ENCODE results near the gene GYPB. TPM values are rescaled to one million over a fixed set of nuclear protein-coding genes. Genes with fewer than 3 reads are reported as not detected.
"Not testable (repeated sequence)": the region's sequence is repeated elsewhere in the genome, so short reads cannot be mapped to it uniquely, and the experiment has no call there.

Gene GYPB
- total RNA-seq, 1 donor from 2014 or later: not detected

DNA sequence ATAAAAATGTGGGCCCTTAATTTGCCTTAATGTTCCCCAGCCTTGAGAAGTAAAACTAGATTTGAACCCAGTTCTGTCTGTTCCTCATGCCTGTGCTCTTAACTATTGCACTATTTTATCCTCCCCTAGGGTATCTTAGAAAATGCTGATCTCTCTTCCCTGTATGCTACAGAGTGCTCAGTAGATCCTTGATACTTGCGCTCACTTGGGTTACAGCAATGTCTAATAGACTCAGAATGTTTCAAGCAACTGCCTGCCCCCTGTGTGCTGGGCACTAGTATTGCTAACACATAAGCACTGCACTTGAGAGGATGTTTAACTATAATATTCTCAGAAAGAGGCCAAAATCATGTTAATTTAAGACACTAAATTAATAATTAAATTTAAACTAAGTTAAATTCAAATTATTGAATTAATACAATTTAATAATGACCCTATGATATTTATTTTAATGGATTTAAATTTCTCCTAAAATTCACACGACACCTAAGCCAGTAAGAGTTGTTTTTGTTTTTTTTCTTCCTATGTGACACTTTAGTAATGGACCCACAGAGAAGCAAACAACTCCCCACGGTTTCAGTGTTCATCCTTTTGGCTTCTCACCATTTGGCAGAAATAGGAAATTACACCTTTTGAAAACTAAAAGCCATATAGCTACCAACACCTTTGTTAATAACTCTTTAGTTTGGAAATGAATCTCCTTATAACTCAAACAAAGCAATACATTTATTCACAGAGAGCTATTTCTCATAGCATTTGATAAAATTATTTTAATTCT is 768 bp downstream of the GYPB start:
- intact Hi-C loops (cut with DNase I); ATAC-seq (ENCODE audit: poor library complexity); DNase-seq: not testable (repeated sequence)

DNA sequence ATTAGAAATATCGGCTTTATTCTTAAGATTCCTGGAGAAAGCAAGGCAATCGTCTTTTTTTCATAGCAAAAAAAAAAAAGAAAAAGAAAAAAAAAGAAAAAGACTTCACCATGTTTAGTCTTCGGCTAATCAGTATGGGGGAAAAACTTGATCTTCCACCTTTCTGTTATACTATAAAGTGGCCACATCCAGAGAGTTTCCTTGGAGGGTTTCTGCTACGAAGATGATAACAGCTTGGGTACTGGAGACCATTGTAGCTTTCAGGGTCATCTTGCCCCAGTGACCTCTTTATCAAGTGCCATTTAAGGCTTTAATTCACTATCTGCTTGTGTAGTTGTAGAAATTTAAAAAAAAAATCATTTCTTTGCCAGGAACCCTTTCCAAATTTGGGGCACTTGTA is 1.9 kb downstream of the GYPB start:
- DNase-seq; intact Hi-C loops (cut with DNase I); ATAC-seq (ENCODE audit: poor library complexity): not testable (repeated sequence)

DNA sequence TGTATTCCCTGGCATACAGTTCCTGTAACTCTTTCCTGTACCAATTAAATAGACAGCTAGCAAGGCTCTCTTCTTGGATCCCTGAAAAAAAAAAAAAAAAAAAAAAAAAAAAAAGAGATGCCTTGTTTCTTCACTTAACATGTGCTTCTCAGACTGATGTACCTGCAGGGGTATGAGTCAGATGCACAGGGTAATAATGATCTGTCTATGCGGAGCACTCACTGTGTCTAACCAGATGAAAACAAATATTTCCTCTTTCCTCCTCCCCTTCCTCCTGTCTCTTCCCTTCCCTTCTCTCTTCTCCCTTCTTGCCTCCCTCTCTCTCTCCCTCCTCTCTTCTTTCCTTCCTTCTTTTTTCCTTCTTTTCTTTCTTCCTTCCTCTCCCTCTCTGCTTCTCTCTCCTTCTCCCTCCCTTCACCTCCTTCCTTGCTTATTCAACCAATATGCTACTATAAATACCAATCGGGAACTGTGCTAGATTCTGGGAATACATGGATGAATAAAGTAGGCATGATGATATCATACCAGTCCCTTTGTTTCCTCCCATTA is 3.0 kb downstream of the GYPB start:
- intact Hi-C loops (cut with DNase I); DNase-seq; ATAC-seq (ENCODE audit: poor library complexity): not testable (repeated sequence)

DNA sequence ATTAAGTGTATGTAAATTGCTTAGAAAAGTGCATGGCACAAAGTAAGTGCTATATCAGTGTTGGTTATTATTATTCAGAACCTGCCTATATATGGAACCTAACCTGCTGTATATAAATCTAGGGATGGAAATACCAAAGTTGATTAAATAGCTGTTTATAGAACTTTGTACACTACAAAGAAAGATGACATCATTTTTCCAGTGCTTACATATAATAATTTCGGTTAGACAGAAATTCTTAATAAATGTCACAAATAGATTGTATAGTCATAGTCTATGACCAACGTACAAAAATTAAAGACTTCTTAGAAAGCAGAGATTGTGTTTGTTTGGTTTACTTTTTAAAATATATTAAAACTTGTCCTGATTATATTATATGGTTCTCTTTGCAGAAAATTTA is 4.4 kb downstream of the GYPB start:
- intact Hi-C loops (cut with DNase I): no loop called here
- DNase-seq (no peak), ATAC-seq (ENCODE audit: poor library complexity) (no peak)

DNA sequence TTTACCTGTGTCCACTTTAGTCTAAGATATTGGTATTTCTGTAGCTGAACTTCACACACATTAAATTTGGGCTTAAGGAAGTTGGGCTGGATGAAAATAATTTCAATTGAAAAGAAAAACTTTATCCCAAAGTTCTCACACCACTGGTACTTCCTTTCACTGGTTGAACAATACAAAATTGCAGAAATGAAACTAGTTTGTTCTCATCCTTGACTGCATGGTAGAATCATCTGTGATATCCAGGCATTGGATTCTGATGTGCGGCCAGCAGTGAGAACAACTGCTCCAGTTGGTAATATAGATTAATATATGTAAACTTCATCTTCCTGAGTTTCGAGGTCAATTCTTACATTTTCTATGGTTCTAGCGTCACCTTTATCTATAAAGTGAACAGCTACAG is 10.6 kb downstream of the GYPB start:
- DNase-seq; ATAC-seq (ENCODE audit: poor library complexity); intact Hi-C loops (cut with DNase I): not testable (repeated sequence)

DNA sequence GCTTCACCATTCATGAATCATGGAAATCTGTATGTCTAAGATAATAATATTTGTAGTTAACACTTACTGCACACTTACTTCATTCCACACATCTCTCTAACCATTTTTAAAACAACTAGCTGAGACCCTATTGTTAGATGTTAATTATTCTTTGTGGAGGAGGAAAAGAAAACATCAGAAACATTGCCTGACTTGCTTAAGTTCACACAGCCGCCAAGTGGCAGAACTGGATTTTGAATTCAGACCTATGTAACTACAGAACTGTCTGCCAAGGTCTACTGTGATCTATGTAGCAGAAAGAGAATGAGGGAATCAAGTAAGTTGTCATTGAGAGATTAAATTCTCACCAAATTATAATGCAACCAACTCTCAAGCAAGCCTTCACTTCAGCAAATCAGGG is 11.2 kb downstream of the GYPB start:
- intact Hi-C loops (cut with DNase I); DNase-seq; ATAC-seq (ENCODE audit: poor library complexity): not testable (repeated sequence)

DNA sequence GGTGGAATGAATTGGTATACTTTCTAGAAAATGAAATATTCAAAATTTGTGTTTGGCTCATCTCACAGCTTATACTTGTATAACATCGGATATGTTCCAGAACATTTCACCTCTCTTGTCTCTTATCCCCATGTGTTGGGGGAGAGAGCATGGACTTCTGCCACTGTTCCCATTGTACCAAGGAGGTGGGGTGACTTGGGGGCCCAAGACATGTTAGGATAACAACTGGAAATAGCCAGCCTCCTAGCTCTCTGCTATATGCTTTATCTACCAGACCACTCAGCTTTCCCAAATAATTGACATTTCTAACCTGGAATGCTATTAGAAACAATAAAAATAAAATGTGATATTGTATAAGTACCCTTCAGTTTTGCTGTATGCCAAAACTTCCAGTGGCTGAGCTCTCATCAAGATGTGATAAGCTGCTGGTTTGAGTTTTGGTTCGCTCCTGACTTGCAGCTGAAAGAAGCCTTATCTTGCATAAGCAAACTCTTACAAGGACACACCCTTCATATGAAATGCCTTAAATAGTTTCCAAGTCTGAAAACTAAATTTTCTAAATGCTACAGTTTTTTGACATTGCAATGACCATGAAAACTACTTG is 12.9 kb downstream of the GYPB start:
- DNase-seq; intact Hi-C loops (cut with DNase I): not testable (repeated sequence)

DNA sequence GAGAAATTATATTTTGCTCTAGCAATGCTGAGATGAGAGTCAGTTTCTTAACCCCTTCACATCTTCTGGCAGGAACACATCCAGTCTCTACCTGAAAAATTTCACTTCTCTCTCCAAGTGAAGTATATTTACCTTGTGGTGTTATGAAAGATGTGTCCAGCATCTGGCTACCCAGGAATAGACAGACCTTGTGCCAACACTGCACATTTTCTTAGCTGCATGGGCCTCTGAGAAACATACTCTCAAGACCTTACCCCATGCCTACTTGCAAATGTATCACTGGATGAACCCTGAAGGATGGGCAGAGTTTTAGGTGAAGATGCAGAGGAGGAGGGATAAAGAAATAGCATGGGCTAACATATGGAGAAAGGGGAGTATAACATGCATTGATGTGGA is 13.6 kb downstream of the GYPB start:
- ATAC-seq (ENCODE audit: poor library complexity); intact Hi-C loops (cut with DNase I); DNase-seq: not testable (repeated sequence)

More for the DNA sequence above, 12.9 kb downstream of the GYPB start:
- ATAC-seq (ENCODE audit: poor library complexity): not testable (repeated sequence)

DNA sequence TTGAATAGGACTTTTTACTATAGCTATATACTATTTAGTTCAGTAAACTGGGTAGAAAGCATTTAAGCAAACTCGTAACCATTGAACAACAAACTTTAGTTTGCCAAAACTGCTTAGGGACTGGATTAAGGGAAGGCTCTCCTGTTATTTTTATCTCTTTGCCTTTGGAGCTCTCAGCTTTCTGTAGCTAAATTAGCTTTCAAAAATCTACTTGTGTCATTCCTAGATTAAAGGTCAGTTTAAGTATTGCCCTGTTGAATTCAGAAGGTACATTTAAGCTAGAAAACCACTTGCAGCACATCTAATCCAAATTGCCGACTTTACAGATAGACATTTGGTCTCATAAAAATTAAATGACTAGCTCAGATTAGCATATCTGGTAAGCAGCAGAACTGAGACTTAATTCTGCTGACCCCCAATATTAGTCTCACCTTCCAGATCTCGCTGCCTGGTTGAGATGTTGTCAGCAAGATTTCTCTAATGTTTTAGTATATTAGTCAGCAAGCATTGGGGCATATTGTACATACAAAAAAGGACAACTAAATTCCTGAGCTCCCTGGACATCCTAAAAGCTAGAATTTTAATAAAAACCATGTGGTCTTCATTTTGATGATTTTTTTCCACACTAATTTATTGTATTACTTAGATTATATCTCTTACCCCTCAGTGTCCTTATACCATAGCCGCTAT is 14.2 kb downstream of the GYPB start:
- intact Hi-C loops (cut with DNase I); ATAC-seq (ENCODE audit: poor library complexity); DNase-seq: not testable (repeated sequence)

DNA sequence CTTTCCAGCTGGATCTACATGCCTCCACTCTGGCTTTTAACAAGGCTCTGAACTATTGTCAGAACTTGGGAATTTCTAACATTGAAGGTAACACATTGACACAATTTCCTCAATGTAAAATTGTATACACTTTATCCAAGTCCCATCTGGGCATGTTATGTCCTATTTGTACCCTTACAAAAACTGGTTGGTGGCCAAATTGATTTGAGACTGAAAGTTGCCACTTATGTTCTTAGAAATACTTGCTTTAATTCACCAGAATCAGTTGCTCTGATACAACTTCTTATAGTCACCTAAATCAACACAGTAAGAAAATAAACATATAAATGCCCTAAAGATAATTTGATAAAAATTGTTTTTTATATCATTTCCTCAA is 15.3 kb downstream of the GYPB start:
- DNase-seq; intact Hi-C loops (cut with DNase I); ATAC-seq (ENCODE audit: poor library complexity): not testable (repeated sequence)

DNA sequence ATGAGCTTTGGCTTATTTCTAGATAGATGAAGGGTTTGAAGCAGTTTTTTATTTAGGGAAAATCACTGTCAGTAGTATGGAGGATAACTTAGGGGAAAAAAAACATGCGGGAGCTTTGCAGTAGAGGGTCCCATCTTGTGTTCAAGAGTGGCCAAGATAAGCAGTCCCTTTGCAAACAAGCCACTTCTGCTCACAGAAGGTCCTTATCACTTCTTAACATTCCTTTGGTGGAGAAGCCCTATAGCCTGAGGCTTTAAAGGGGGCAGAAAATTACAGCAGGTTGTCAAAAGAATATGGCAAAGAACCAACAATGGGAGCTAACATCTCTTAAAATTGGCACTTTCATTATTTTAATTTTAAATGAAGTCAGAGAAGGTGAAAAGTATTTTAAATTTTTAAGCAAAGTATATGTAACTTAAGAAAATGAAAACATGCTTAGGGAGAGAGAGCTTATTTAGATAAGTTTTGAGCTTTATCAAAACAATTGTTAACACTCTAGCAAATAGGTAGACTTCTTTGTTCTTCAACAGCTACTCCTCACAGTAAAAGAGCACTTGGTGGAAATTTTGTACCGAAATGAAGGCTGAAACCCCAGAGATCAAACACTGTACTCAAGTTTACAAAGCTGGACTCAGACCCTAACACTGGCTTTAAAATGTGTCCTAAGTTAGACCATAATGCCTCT is 15.8 kb downstream of the GYPB start:
- intact Hi-C loops (cut with DNase I); DNase-seq; ATAC-seq (ENCODE audit: poor library complexity): not testable (repeated sequence)

DNA sequence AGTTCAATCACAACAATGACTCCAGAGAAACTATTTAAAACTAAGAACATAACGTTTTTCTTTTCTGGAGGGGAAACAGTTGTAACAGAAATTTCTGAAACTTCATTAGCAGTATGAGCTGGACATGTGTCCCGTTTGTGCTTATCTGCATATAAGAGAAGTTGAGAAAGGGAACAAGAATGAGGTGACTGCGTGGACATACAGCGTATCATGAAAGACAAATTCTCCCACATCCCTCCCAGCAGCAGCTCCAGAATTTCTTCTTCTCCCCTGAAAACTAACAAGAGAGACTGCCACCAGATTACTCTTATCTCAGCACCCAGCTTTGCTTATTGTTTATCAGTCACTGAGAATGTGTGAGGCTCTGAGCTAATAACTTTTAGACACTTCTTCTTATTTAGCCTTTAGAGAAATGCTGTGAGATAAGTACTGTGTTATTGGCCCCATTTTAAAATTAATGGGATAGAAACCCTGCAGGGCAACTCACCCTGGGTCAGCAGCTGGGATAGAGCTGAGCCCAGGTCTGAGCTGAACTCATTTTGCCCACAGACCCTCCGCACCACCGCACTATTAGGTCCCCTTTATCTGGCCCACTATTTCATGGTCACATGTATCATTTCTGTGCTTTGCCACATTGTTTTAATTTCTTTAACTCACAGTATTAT is 18.7 kb downstream of the GYPB start:
- ATAC-seq (ENCODE audit: poor library complexity); DNase-seq; intact Hi-C loops (cut with DNase I): not testable (repeated sequence)

DNA sequence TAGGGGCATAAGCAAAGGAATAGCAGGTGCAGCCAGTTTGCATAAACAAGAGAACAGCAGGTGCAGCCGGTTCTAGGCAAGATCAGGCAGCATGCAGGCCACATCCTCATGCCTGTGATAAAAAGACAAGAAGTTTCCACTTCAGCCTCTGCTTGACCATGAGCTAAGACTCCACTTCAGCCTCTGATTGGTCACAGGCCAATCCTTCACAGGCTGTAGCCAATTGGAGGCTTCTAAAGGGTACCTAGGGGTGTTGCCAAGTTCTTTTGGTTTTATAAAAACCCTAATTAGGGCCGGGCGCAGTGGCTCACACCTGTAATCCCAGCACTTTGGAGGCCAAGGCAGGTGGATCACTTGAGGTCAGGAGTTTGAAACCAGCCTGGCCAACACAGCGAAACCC is 23.0 kb downstream of the GYPB start:
- intact Hi-C loops (cut with DNase I); ATAC-seq (ENCODE audit: poor library complexity); DNase-seq: not testable (repeated sequence)

DNA sequence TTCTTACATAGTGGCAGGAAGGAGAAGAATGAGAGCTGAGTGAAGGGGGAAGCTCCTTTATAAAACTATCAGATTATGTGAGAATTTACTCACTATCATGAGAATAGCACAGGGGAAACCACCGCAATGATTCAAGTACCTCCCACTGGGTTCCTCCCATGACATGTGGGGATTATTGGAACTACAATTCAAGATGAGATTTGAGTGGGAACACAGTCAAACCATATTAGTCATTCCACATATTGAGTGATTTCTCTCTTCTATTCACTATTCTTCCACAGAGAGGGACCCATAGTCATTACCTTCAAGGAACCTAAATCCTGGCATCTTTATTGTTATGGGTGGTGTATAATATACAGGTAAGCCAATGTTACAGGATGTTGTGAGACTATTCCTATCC is 27.4 kb downstream of the GYPB start:
- DNase-seq; ATAC-seq (ENCODE audit: poor library complexity); intact Hi-C loops (cut with DNase I): not testable (repeated sequence)

DNA sequence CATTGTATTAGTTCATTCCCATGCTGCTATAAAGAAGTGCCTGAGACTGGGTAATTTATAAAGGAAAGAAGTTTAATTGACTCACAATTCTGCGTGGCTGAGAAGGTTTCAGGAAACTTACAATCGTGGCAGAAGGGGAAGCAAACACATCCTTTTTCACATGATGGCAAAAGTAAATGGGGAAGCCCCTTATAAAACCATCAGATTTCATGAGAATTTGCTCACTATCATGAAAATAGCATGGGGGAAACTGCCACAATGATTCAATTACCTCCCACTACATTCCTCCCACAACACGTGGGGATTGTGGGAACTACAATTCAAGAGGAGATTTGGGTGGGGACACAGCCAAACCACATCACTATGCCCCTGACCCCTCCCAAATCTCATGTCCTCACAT is 28.5 kb downstream of the GYPB start:
- ATAC-seq (ENCODE audit: poor library complexity); DNase-seq; intact Hi-C loops (cut with DNase I): not testable (repeated sequence)

DNA sequence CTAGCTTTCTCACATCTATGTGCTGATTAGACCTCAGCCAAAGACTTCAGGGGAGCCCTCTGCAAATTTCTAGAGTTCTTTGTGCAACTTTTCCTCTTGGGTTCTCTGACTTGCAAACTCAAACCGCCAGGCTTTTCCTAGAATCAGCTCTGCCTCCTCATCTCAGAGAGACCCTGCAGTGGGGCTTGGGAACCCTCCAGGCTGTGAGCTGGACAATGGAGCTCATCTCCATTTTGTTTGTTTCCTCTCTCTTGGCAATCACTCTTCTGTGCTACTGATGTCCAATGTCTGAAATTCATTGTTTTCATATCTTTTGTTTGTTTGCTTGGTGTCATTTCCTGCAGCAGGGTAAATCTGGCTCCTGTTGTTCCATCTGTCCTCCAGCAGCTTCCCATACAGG is 33.0 kb downstream of the GYPB start:
- intact Hi-C loops (cut with DNase I): no loop called here
- ATAC-seq (ENCODE audit: poor library complexity): no peak
- DNase-seq: no peak

DNA sequence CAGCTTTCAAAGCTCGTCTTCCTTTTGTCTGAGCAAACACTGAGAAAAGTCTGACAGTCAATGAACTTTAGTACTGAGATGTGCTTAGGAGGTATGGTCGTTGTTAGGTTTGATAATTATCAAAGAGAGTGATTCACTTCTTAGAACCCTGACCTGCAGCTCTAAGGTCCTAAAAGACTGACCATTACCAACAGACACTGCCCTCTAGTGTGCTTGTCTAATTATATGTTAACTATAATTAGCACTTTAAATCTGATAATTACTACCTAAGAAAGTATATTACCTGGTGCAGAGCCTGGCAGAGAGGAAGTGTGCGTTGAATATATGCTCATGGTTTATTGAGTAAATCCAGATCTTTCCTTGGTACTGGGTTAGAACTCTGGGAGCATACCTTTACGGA is 38.4 kb downstream of the GYPB start:
- ATAC-seq (ENCODE audit: poor library complexity); intact Hi-C loops (cut with DNase I); DNase-seq: not testable (repeated sequence)

DNA sequence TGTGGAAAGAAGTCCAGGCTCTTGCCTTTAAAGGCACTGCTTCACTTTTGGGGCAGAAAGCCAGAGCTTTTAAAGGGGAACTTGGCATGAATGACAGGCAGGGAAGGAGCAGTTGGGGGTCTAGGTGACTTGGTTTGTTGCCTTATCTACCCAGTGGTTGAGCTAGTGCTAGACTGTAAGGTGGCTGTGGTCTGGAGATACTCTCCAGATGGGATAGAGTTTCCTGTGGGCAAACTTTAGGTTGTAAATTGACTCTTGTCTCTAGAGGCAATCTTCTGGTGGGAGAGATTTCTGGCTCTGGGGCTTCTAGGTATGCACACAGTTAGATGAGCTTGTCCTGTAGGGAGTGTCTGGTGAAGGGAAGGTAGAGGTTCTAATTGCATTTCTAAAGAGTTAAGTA is 43.7 kb downstream of the GYPB start:
- intact Hi-C loops (cut with DNase I); ATAC-seq (ENCODE audit: poor library complexity); DNase-seq: not testable (repeated sequence)
